ENCODE results near the gene ADAMTS1. TPM values are rescaled to one million over a fixed set of nuclear protein-coding genes. Genes with fewer than 3 reads are reported as not detected.
A peak's percentile ranks its signal among the peaks of the same experiment; 100 is the strongest.

Gene ADAMTS1
- total and polyA plus RNA-seq, 2 of the 4 experiments (the other 2 are of a cell fraction): 116 to 317 TPM

- Histone ChIP-seq H3K23ac (ENCODE audit: low read depth, low read length) (no peak overlapping the region), H3K9me1 (ENCODE audit: insufficient read depth, low read length) (no peaks in the 10 kb centered on the region), H3K4me2 (ENCODE audit: low read depth, low read length) (no peak overlapping the region), H3K18ac (ENCODE audit: low read depth, low read length) (no peak overlapping the region), H3K79me1 (ENCODE audit: low read depth in 1 of 2, low read length in 2 of 2) (no peaks in the 10 kb centered on the region), H4K20me1 (ENCODE audit: insufficient read depth, low read length) (no peaks in the 10 kb centered on the region), H4K8ac (ENCODE audit: low read depth in 2 of 2, low read length in 2 of 2) (no peak overlapping the region), H2BK5ac (ENCODE audit: low read depth, low read length, poor library complexity, severe bottlenecking) (no peak overlapping the region), H2BK20ac (ENCODE audit: low read depth, low read length) (no peak overlapping the region), H4K91ac (ENCODE audit: insufficient read depth, low read depth, low read length) (peak overlapping the region; percentile 9; the same call in 1 of the 2 replicates), H2AK9ac (replicated peaks; ENCODE audit: low read depth, low read length, poor library complexity) (no peak overlapping the region), H3K9ac (ENCODE audit: low read depth, low read length) (no peak overlapping the region), H3K27ac (ENCODE audit: insufficient read depth, low read length) (no peak overlapping the region), H3K4me1 (ENCODE audit: control insufficient read depth, insufficient read depth, low read length) (peaks cover 2% of the 10 kb centered on the region; the same call in 1 of the 2 replicates), H2BK15ac (ENCODE audit: low read depth, low read length) (peak overlapping the region; percentile 91; the same call in 2 of the 3 replicates), H3K4ac (ENCODE audit: low read depth, low read length) (no peak overlapping the region), H2AFZ (replicated peaks; ENCODE audit: low read length, poor library complexity) (no peak overlapping the region), H3K36me3 (ENCODE audit: control insufficient read depth, insufficient read depth, low read length) (no peaks in the 10 kb centered on the region), H3K56ac (ENCODE audit: extremely low read depth, insufficient read depth, low read length) (no peak overlapping the region), H4K5ac (ENCODE audit: low read depth, low read length) (no peak overlapping the region), H3K14ac (replicated peaks; ENCODE audit: low read depth, low read length) (no peak overlapping the region), H3K27me3 (ENCODE audit: control insufficient read depth, insufficient read depth, low read length) (no peaks in the 10 kb centered on the region), H3K9me3 (ENCODE audit: control insufficient read depth, insufficient read depth, low read length) (no peaks in the 10 kb centered on the region), H2BK120ac (ENCODE audit: low read depth, low read length) (no peak overlapping the region), H2AK5ac (ENCODE audit: low read depth, low read length) (0 out of 2 replicates have a peak overlapping the region, but pooled peaks have one; percentile 4), H3K4me3 (ENCODE audit: insufficient read depth, low read depth, low read length) (no peak overlapping the region)
- dilution Hi-C loops (cut with HindIII; ENCODE audit: low sequenced_read_pairs, unreplicated experiment): no loop called here
- in situ Hi-C loops (cut with MboI; ENCODE audit: low sequenced_read_pairs): no loop called here
- intact Hi-C loops (cut with micrococcal nuclease): loop anchor here (5.0 kb wide), 2 partner anchors 83 to 593 kb away; partner anchors contain the start of gene ADAMTS5
- ChIA-PET POLR2A (ENCODE audit: unreplicated experiment) (no interaction called here), CTCF (no interaction called here)
- no CpG with 5 or more reads among the region's 2 CpGs for WGBS, 2 experiments (ENCODE audit: extremely low coverage in 2 of 2, insufficient read length in 1 of 2)
- DNase-seq: no peak
- no TSS peak for BruUV-seq (replicated peaks)
- TF ChIP-seq RFX5 (IDR thresholded peaks at IDR 0.05; ENCODE audit: low read depth, low read length): no peak
- ATAC-seq (ENCODE audit: low read depth): no peak
Measured at GRCh38 chr21:26884436-26884835, 39.2 kb upstream of the ADAMTS1 start.
